Neutrophil (primary cell): Measurements from ENCODE around the gene PLEKHA7.

Experiments
- H3K27ac ChIP-seq: fragments of 200-600 bp; sonication (generic); 2 replicates; pipeline ENCODE4 v1.5.1; 2016; ENCODE audit warnings: mild to moderate bottlenecking, moderate library complexity
- H3K27me3 ChIP-seq: fragments of 200-600 bp; sonication (generic); 2 replicates; pipeline ENCODE4 v1.6.0; 2016; ENCODE audit warnings: mild to moderate bottlenecking
- H3K36me3 ChIP-seq: fragments of 200-600 bp; sonication (generic); 2 replicates; pipeline ENCODE4 v1.5.1; 2017
- H3K4me1 ChIP-seq, 2 experiments: fragments of 200-600 bp in 1 of 2; sonication (generic) in 1 of 2; 1 replicate in 1 of 2; 2 replicates in 1 of 2; pipeline versions ENCODE4 v1.5.1 to v1.6.1; 2013 to 2016; ENCODE audit warnings: low read depth in 1 of 2, low read length in 1 of 2, mild to moderate bottlenecking in 1 of 2, moderate library complexity in 1 of 2; ENCODE audit not compliant: control insufficient read depth in 1 of 2, insufficient read depth in 1 of 2
- H3K4me3 ChIP-seq, 2 experiments: fragments of 200-600 bp in 1 of 2; sonication (generic) in 1 of 2; 1 replicate in 1 of 2; 2 replicates in 1 of 2; pipeline ENCODE4 v1.5.1; 2013 to 2016; ENCODE audit warnings: low read depth in 1 of 2, low read length in 1 of 2, mild to moderate bottlenecking in 1 of 2, moderate library complexity in 1 of 2
- H3K9me3 ChIP-seq: fragments of 200-600 bp; sonication (generic); 2 replicates; pipeline ENCODE4 v1.5.1; 2016
- TF ChIP-seq, protein P1 (sequence below): fragments of 200-600 bp; sonication (generic); IDR thresholded peaks from 2 replicates; pipeline ENCODE4 v1.5.1; 2016; ENCODE audit warnings: antibody characterized with exemption

Gene PLEKHA7

DNA sequence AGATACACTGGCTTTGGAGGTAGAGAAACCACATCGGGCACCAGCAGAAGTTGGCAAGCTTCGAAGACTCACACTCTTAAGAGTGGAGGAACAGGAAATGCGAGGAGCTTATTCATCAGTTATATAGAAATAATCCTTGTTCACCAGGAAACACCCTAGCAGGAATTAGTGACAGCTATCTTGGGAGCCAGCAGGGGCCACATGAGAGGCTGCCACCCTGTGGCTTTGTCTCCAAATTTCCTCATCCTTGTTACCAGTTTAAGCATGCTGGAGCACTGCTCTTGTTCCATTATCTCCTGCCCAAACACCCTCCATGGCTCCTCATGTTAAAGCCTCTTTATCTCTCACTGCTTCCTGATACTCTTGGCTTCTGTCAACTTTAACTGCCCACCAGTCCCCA, 131.0 kb downstream of the PLEKHA7 start:
- no peaks in the 10 kb centered on the region for H3K4me1 ChIP-seq
- no peaks in the 10 kb centered on the region for H3K9me3 ChIP-seq
- no peaks in the 10 kb centered on the region for H3K36me3 ChIP-seq
- peaks cover 8% of the 10 kb centered on the region for H3K27me3 ChIP-seq
- H3K4me3 ChIP-seq = no peak overlapping the region
- TF ChIP-seq, protein P1, sequence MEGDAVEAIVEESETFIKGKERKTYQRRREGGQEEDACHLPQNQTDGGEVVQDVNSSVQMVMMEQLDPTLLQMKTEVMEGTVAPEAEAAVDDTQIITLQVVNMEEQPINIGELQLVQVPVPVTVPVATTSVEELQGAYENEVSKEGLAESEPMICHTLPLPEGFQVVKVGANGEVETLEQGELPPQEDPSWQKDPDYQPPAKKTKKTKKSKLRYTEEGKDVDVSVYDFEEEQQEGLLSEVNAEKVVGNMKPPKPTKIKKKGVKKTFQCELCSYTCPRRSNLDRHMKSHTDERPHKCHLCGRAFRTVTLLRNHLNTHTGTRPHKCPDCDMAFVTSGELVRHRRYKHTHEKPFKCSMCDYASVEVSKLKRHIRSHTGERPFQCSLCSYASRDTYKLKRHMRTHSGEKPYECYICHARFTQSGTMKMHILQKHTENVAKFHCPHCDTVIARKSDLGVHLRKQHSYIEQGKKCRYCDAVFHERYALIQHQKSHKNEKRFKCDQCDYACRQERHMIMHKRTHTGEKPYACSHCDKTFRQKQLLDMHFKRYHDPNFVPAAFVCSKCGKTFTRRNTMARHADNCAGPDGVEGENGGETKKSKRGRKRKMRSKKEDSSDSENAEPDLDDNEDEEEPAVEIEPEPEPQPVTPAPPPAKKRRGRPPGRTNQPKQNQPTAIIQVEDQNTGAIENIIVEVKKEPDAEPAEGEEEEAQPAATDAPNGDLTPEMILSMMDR = no peak
- no peak overlapping the region for H3K27ac ChIP-seq

GRCh38 chr11:16881766-16882165, 132.4 kb downstream of the PLEKHA7 start:
- H3K4me3 ChIP-seq = no peak overlapping the region
- no peak overlapping the region for H3K27ac ChIP-seq
- H3K36me3 ChIP-seq = no peaks in the 10 kb centered on the region
- TF ChIP-seq, protein P1 = no peak
- H3K27me3 ChIP-seq = peaks cover 8% of the 10 kb centered on the region
- no peaks in the 10 kb centered on the region for H3K9me3 ChIP-seq
- H3K4me1 ChIP-seq = no peaks in the 10 kb centered on the region

GRCh38 chr11:16881074-16881709, 133.0 kb downstream of the PLEKHA7 start:
- Histone ChIP-seq H3K36me3 (no peaks in the 10 kb centered on the region), H3K4me3 (no peak overlapping the region), H3K27me3 (peaks cover 8% of the 10 kb centered on the region), H3K9me3 (no peaks in the 10 kb centered on the region), H3K27ac (no peak overlapping the region), H3K4me1 (no peaks in the 10 kb centered on the region)
- TF ChIP-seq, protein P1 = no peak

- Histone ChIP-seq H3K4me1 (no peaks in the 10 kb centered on the region), H3K4me3 (no peak overlapping the region), H3K27ac (no peak overlapping the region), H3K27me3 (peaks cover 8% of the 10 kb centered on the region), H3K9me3 (no peaks in the 10 kb centered on the region), H3K36me3 (no peaks in the 10 kb centered on the region)
- TF ChIP-seq, protein P1 = no peak
These were observed 133.9 kb downstream of the PLEKHA7 start for GRCh38 chr11:16880184-16880801.

DNA sequence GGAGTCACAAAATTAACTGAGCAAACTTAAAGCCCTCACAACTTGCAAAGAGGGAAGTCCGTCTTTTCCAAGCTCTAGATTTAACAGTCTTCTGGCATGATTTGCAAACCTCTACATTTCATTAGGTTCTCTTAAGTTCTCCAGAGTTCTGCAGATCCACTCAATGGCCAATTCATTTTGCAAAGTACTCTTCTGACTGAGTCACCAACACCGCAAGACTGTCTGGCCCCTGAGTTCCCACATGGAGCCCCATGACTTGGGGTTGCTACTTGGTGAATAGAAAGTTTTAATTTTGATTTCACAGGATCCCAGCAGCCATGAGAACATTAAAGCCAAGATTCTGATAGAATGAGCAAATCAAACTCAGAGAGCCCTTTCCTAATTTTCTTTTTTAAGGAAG, 134.5 kb downstream of the PLEKHA7 start:
- Histone ChIP-seq H3K27ac (no peak overlapping the region), H3K9me3 (no peaks in the 10 kb centered on the region), H3K4me3 (no peak overlapping the region), H3K36me3 (no peaks in the 10 kb centered on the region), H3K27me3 (peaks cover 8% of the 10 kb centered on the region), H3K4me1 (no peaks in the 10 kb centered on the region)
- TF ChIP-seq, protein P1 = no peak
